GM23248 (cell line): ENCODE measurements around the gene PIGR. TPM values are rescaled to one million over a fixed set of nuclear protein-coding genes. Genes with fewer than 3 reads are reported as not detected.
A peak's percentile ranks its signal among the peaks of the same experiment; 100 is the strongest.

ENCODE experiments used
- DNase-seq: peaks from one replicate; pipeline ENCODE4 v3.0.0-alpha.2; 2015
- H2AFZ ChIP-seq: fragments of 200-600 bp; sonication (generic); 2 replicates; pipeline ENCODE4 v1.6.1; 2016; ENCODE audit warnings: antibody characterized with exemption
- H3F3A ChIP-seq: fragments of 200-600 bp; sonication (generic); 2 replicates; pipeline ENCODE4 v1.6.1; 2016; ENCODE audit warnings: mild to moderate bottlenecking, antibody characterized with exemption, mixed run types; ENCODE audit not compliant: insufficient read depth
- H3K27ac ChIP-seq: fragments of 200-600 bp; sonication (generic); 2 replicates; pipeline ENCODE4 v1.5.1; 2016; ENCODE audit warnings: mild to moderate bottlenecking
- H3K27me3 ChIP-seq: fragments of 200-600 bp; sonication (generic); replicated peaks from 2 replicates; pipeline ENCODE4 v1.6.1; 2016; ENCODE audit warnings: mild to moderate bottlenecking; ENCODE audit not compliant: insufficient read depth
- H3K36me3 ChIP-seq: fragments of 200-600 bp; sonication (generic); 2 replicates; pipeline ENCODE4 v1.6.1; 2016; ENCODE audit warnings: low read depth, mild to moderate bottlenecking
- H3K4me1 ChIP-seq: fragments of 200-600 bp; sonication (generic); 2 replicates; pipeline ENCODE4 v1.6.1; 2016; ENCODE audit warnings: mild to moderate bottlenecking; ENCODE audit not compliant: insufficient read depth
- H3K4me2 ChIP-seq: fragments of 200-600 bp; sonication (generic); one replicate; pipeline ENCODE4 v1.6.1; 2016; ENCODE audit warnings: mild to moderate bottlenecking; ENCODE audit not compliant: unreplicated experiment
- H3K4me3 ChIP-seq: fragments of 200-600 bp; sonication (generic); 2 replicates; pipeline ENCODE4 v1.5.1; 2016; ENCODE audit warnings: mild to moderate bottlenecking
- H3K79me2 ChIP-seq: fragments of 200-600 bp; sonication (generic); 2 replicates; pipeline ENCODE4 v1.6.1; 2016; ENCODE audit warnings: mild to moderate bottlenecking; ENCODE audit not compliant: insufficient read depth
- H3K9ac ChIP-seq: fragments of 200-600 bp; sonication (generic); 2 replicates; pipeline ENCODE4 v1.6.1; 2016; ENCODE audit warnings: mild to moderate bottlenecking
- H3K9me2 ChIP-seq: fragments of 200-600 bp; sonication (generic); 2 replicates; pipeline ENCODE4 v1.6.1; 2016; ENCODE audit warnings: mixed run types, mild to moderate bottlenecking, moderate library complexity; ENCODE audit not compliant: insufficient read depth
- H3K9me3 ChIP-seq: fragments of 200-600 bp; sonication (generic); one replicate; pipeline ENCODE4 v1.6.1; 2017; ENCODE audit warnings: low read depth
- H4K20me1 ChIP-seq: fragments of 200-600 bp; sonication (generic); 2 replicates; pipeline ENCODE4 v1.6.0; 2016; ENCODE audit not compliant: insufficient read depth
- EZH2 ChIP-seq: fragments of 200-600 bp; sonication (generic); IDR thresholded peaks from 2 replicates; pipeline ENCODE4 v1.6.1; 2018; ENCODE audit warnings: antibody characterized with exemption, mild to moderate bottlenecking; ENCODE audit not compliant: insufficient read depth, poor library complexity, severe bottlenecking
- EZH2phosphoT487 ChIP-seq: fragments of 200-600 bp; sonication (generic); IDR thresholded peaks from 2 replicates; pipeline ENCODE4 v1.6.1; 2018; ENCODE audit warnings: antibody characterized with exemption, moderate library complexity, mild to moderate bottlenecking, low read depth; ENCODE audit not compliant: insufficient read depth
- WGBS, 2 experiments: methylation state at CpG; one replicate each; pipeline ENCODE4 v1.1.6; 2015 to 2017; ENCODE audit warnings: low lambda C conversion rate in 2 of 2, low coverage in 1 of 2; ENCODE audit errors: missing lambda C conversion rate in 2 of 2; 5-methylcytosine and 5-hydroxymethylcytosine counted together
- in situ Hi-C: fragments of 300-500 bp; cut with MboI; formaldehyde crosslinking; loops from 2 replicates; pipeline ENCODE4 v1.15.0; 2020
- polyA plus RNA-seq: library from polyadenylated mRNA; unstranded; fragments of >200 nt; fragmentation: Nextera tagmentation; extraction: Ambion mirVana; gene quantifications from 2 replicates; pipeline ENCODE4 v1.2.1, GENCODE V29; 2016
- total RNA-seq: library from RNA; depleted of rRNA; stranded (reverse); fragments of >200 nt; shearing (Covaris generic); gene quantifications from 2 replicates; pipeline ENCODE4 v1.2.3, GENCODE V29; 2014

PIGR gene
- total and polyA plus RNA-seq, 2 experiments from 2014 or later: not detected

DNA sequence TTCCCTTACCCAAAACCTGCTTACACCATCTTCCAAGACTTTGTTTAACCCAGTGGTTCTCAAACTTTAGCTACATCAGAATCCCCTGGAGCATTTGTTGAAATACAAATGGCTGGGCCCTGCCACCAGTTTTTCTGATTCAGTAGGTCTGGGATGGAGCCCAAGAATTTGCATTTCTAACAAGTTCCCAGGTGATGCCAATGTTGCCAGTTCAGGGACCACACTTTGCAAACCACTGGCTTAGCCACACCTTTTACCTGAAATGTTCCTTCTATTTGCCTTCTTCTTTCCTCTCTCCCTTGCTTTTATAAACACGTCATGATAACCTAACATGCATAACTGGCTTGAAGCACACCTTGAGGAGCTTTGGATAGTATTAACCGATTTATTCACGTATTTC lies 40.1 kb upstream of the PIGR start:
- no peaks in the 10 kb centered on the region for H3F3A ChIP-seq
- H3K4me1 ChIP-seq: no peaks in the 10 kb centered on the region
- H3K9me3 ChIP-seq: no peaks in the 10 kb centered on the region
- H4K20me1 ChIP-seq: no peaks in the 10 kb centered on the region
- H3K9me2 ChIP-seq: no peaks in the 10 kb centered on the region
- no peak overlapping the region for H3K27ac ChIP-seq
- no peak overlapping the region for H3K4me3 ChIP-seq
- H3K9ac ChIP-seq: no peak overlapping the region
- H3K36me3 ChIP-seq: no peaks in the 10 kb centered on the region
- no peak for DNase-seq
- in situ Hi-C loops: no loop called here
- H3K27me3 ChIP-seq: peaks cover 7% of the 10 kb centered on the region; the same call in 1 of the 2 replicates
- TF ChIP-seq EZH2phosphoT487 (no peak), EZH2 (no peak)
- H3K79me2 ChIP-seq: no peaks in the 10 kb centered on the region
- H3K4me2 ChIP-seq: no peak overlapping the region
- WGBS, 2 experiments: 81% methylated on average over 3 of the region's 3 CpGs
- no peak overlapping the region for H2AFZ ChIP-seq

DNA sequence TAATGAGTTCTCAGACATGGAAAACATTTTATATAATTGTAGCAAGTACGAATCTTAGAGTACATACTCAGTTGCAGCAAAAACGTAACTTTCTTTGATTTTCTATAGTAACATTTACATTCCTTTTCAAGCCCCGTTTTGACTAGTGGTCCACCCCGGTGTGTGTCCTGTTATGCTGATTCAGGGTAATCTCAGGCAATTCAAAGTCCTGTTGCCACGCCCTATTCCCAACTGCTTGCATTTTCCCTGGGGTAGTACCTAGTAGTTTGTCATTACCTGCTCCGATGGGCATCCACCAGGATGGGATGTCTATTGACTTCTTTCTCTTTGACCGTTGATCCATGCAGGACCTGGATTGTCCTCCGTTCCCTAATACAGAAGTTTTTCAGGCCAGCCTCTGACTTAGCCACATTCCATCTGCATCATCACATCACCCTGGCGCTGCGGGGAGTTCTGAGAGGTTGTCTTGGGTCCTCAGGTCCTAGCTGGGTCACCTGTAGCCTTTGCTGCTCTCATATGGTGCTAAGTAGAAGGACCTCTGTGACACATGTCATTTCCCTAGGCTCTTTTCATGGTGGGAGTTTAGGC lies 39.0 kb upstream of the PIGR start:
- Histone ChIP-seq H3K27me3 (peaks cover 7% of the 10 kb centered on the region; the same call in 1 of the 2 replicates), H3F3A (no peaks in the 10 kb centered on the region), H3K4me1 (no peaks in the 10 kb centered on the region), H2AFZ (no peak overlapping the region), H3K27ac (no peak overlapping the region), H4K20me1 (no peaks in the 10 kb centered on the region), H3K79me2 (no peaks in the 10 kb centered on the region), H3K9ac (no peak overlapping the region), H3K4me3 (no peak overlapping the region), H3K36me3 (no peaks in the 10 kb centered on the region), H3K9me2 (no peaks in the 10 kb centered on the region), H3K9me3 (no peaks in the 10 kb centered on the region), H3K4me2 (no peak overlapping the region)
- whole genome bisulfite sequencing, 2 experiments: 55 to 64% methylated on average over 10 of the region's 10 CpGs
- no peak for DNase-seq
- in situ Hi-C loops: no loop called here
- no peak for TF ChIP-seq EZH2phosphoT487
- no peak for TF ChIP-seq EZH2

DNA sequence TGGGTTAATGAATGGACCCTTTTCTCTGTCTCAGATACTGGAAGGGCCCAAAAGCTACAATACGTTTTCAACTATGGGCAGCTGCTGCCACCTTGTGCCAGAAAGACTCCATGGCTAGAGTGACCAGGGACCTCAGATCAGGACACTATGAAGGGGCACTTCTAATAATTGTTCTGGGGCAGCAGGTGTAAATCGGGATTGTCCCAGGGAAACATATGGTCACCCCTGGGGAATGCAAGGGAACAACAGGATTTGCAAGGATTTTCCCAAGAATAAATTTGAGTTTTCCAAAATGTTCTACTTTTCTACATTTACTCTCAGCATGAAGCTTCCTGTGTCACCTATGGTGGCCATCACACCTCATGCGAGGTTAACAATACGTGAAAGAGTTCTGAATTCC lies 36.0 kb upstream of the PIGR start:
- no peaks in the 10 kb centered on the region for H3K79me2 ChIP-seq
- no peak overlapping the region for H2AFZ ChIP-seq
- WGBS, 2 experiments: 16 to 17% methylated on average over 4 of the region's 4 CpGs

DNA sequence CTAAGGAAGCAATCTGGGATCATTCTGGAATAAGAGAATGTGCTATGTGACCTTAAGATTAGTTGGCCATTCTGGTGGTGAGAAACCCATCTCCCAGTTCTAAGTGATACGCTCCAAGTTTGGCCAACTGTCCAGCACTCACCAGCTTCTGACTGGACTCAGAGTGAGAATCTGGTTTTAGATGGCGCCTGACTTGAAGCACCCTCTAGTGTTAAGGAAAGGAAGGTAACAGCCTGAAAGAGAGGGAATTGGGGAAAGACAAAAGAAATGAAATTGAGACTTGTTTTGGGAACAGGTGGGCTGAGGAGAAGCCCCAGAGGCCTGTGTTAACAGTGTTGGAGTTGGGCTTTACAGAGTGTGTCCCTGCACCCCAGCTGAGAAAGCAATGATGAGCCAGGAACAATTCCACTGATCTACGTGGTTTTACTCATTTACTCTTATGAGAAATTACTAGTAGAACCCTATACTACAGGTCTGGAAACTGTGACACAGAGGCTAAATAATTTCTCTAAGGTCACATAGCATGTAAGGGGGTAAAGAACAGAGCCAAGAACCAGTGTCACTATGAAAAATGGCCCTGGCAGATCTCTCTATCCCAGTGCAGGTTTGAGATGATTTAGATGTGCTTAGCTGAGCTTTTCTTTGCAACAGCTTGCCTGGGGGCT lies 33.2 kb upstream of the PIGR start:
- H3K4me2 ChIP-seq: no peak overlapping the region
- no peaks in the 10 kb centered on the region for H3F3A ChIP-seq
- H3K4me3 ChIP-seq: no peak overlapping the region
- H3K4me1 ChIP-seq: no peaks in the 10 kb centered on the region
- no peak overlapping the region for H3K27ac ChIP-seq
- in situ Hi-C loops: no loop called here
- H3K9me2 ChIP-seq: no peaks in the 10 kb centered on the region
- H4K20me1 ChIP-seq: no peaks in the 10 kb centered on the region
- 55 to 73% methylated on average over 3 of the region's 3 CpGs for WGBS, 2 experiments
- no peaks in the 10 kb centered on the region for H3K36me3 ChIP-seq
- no peak overlapping the region for H3K9ac ChIP-seq
- H2AFZ ChIP-seq: no peak overlapping the region
- H3K79me2 ChIP-seq: no peaks in the 10 kb centered on the region
- peak; percentile 58 for DNase-seq
- H3K27me3 ChIP-seq: peaks cover 22% of the 10 kb centered on the region
- no peak for TF ChIP-seq EZH2
- no peak for TF ChIP-seq EZH2phosphoT487
- H3K9me3 ChIP-seq: no peaks in the 10 kb centered on the region

More for the DNA sequence above, 36.0 kb upstream of the PIGR start:
- Histone ChIP-seq H3K4me3 (no peak overlapping the region), H3K27me3 (peaks cover 17% of the 10 kb centered on the region; the same call in 1 of the 2 replicates), H3K36me3 (no peaks in the 10 kb centered on the region), H3F3A (no peaks in the 10 kb centered on the region), H3K9ac (no peak overlapping the region), H3K4me1 (no peaks in the 10 kb centered on the region), H3K27ac (no peak overlapping the region), H4K20me1 (no peaks in the 10 kb centered on the region), H3K9me3 (no peaks in the 10 kb centered on the region), H3K4me2 (no peak overlapping the region), H3K9me2 (no peaks in the 10 kb centered on the region)
- in situ Hi-C loops: no loop called here
- TF ChIP-seq EZH2: no peak
- no peak for TF ChIP-seq EZH2phosphoT487
- peak; percentile 68 for DNase-seq
